ENCODE data around the gene PTPRJ. TPM values are rescaled to one million over a fixed set of nuclear protein-coding genes. Genes with fewer than 3 reads are reported as not detected.

Gene PTPRJ
- total RNA-seq, 1 experiment from 2014 or later = 11.0 TPM

DNA sequence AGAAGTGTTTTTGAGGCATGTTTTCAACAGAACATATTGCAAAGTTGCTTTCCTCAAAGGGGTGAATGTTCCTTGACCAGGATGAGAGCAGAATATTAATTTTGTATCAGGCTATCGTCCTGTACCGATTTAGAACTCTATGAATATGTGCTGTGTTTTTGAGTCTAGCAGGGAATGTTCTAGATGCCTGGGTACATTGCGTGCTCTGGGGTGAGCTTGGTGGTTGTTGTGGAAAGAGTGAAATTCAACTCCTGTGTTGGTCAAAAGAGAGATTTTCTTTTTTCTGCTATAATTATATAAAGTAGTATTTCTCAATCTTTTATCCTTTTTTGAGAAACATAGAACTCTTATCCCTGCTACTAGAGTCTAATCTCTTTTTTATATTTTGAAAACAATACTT is 185.1 kb downstream of the PTPRJ start:
- no peaks in the 10 kb centered on the region for H3K9me3 Mint-ChIP-seq (ENCODE audit: unreplicated experiment)
- H3K4me3 ChIP-seq (ENCODE audit: low read depth, low read length) = no peak overlapping the region
- no peak overlapping the region for H3K27ac Mint-ChIP-seq (ENCODE audit: unreplicated experiment)
- DNase-seq = no peak
- POLR2A ChIA-PET = no interaction called here
- no peak for TF ChIP-seq CTCF (IDR thresholded peaks at IDR 0.05; ENCODE audit: insufficient read depth in 1 of 2, low read depth in 1 of 2, low read length in 1 of 2, severe bottlenecking in 1 of 2, unreplicated experiment in 1 of 2)
- no peaks in the 10 kb centered on the region for H3K9me3 ChIP-seq
- H3K27me3 Mint-ChIP-seq (ENCODE audit: insufficient read depth, unreplicated experiment) = no peaks in the 10 kb centered on the region
- intact Hi-C loops (cut with micrococcal nuclease; ENCODE audit: unreplicated experiment) = no loop called here
- H3K4me1 Mint-ChIP-seq (ENCODE audit: low read depth, unreplicated experiment) = no peaks in the 10 kb centered on the region
- CTCF ChIA-PET = no interaction called here
- H3K27me3 ChIP-seq (replicated peaks; ENCODE audit: control insufficient read depth, insufficient read depth, low read length) = no peaks in the 10 kb centered on the region
- H3K4me3 Mint-ChIP-seq (ENCODE audit: unreplicated experiment) = no peak overlapping the region
- H3K36me3 ChIP-seq (ENCODE audit: control insufficient read depth, insufficient read depth, low read length) = no peaks in the 10 kb centered on the region
- no TSS peak for BruUV-seq (replicated peaks)
- peaks cover 9% of the 10 kb centered on the region; the same call in 1 of the 2 replicates for H3K4me1 ChIP-seq
- H3K36me3 Mint-ChIP-seq (ENCODE audit: insufficient read depth, unreplicated experiment) = no peaks in the 10 kb centered on the region

DNA sequence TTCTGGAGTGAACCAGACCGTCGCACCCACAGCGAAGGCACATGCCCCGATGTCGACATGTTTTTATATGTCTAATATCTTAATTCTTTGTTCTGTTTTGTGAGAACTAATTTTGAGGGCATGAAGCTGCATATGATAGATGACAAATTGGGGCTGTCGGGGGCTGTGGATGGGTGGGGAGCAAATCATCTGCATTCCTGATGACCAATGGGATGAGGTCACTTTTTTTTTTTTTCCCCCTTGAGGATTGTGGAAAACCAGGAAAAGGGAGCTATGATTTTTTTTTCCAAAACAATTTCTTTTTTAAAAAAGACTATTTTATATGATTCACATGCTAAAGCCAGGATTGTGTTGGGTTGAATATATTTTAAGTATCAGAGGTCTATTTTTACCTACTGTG is 187.0 kb downstream of the PTPRJ start:
- no peaks in the 10 kb centered on the region for H3K27me3 ChIP-seq (replicated peaks; ENCODE audit: control insufficient read depth, insufficient read depth, low read length)
- no peak overlapping the region for H3K4me3 ChIP-seq (ENCODE audit: low read depth, low read length)
- Mint-ChIP-seq H3K27ac (ENCODE audit: unreplicated experiment) (no peak overlapping the region), H3K4me1 (ENCODE audit: low read depth, unreplicated experiment) (no peaks in the 10 kb centered on the region), H3K36me3 (ENCODE audit: insufficient read depth, unreplicated experiment) (no peaks in the 10 kb centered on the region), H3K27me3 (ENCODE audit: insufficient read depth, unreplicated experiment) (no peaks in the 10 kb centered on the region), H3K9me3 (ENCODE audit: unreplicated experiment) (no peaks in the 10 kb centered on the region), H3K4me3 (ENCODE audit: unreplicated experiment) (no peak overlapping the region)
- H3K9me3 ChIP-seq = no peaks in the 10 kb centered on the region
- H3K4me1 ChIP-seq = peaks cover 9% of the 10 kb centered on the region; the same call in 1 of the 2 replicates
- DNase-seq = no peak
- intact Hi-C loops (cut with micrococcal nuclease; ENCODE audit: unreplicated experiment) = no loop called here
- no peaks in the 10 kb centered on the region for H3K36me3 ChIP-seq (ENCODE audit: control insufficient read depth, insufficient read depth, low read length)
- no TSS peak for BruUV-seq (replicated peaks)
- ChIA-PET CTCF (no interaction called here), POLR2A (no interaction called here)
- no peak for TF ChIP-seq CTCF (IDR thresholded peaks at IDR 0.05; ENCODE audit: insufficient read depth in 1 of 2, low read depth in 1 of 2, low read length in 1 of 2, severe bottlenecking in 1 of 2, unreplicated experiment in 1 of 2)

GRCh38 chr11:48168815-48169214 is 188.5 kb downstream of the PTPRJ start:
- Mint-ChIP-seq H3K36me3 (ENCODE audit: insufficient read depth, unreplicated experiment) (no peaks in the 10 kb centered on the region), H3K4me3 (ENCODE audit: unreplicated experiment) (no peak overlapping the region), H3K9me3 (ENCODE audit: unreplicated experiment) (no peaks in the 10 kb centered on the region), H3K4me1 (ENCODE audit: low read depth, unreplicated experiment) (no peaks in the 10 kb centered on the region), H3K27ac (ENCODE audit: unreplicated experiment) (no peak overlapping the region), H3K27me3 (ENCODE audit: insufficient read depth, unreplicated experiment) (no peaks in the 10 kb centered on the region)
- no TSS peak for BruUV-seq (replicated peaks)
- Histone ChIP-seq H3K36me3 (ENCODE audit: control insufficient read depth, insufficient read depth, low read length) (no peaks in the 10 kb centered on the region), H3K4me3 (ENCODE audit: low read depth, low read length) (no peak overlapping the region), H3K27me3 (replicated peaks; ENCODE audit: control insufficient read depth, insufficient read depth, low read length) (no peaks in the 10 kb centered on the region), H3K4me1 (peaks cover 9% of the 10 kb centered on the region; the same call in 1 of the 2 replicates), H3K9me3 (no peaks in the 10 kb centered on the region)
- CTCF ChIA-PET = no interaction called here
- POLR2A ChIA-PET = no interaction called here
- DNase-seq = no peak
- intact Hi-C loops (cut with micrococcal nuclease; ENCODE audit: unreplicated experiment) = no loop called here
- no peak for TF ChIP-seq CTCF (IDR thresholded peaks at IDR 0.05; ENCODE audit: insufficient read depth in 1 of 2, low read depth in 1 of 2, low read length in 1 of 2, severe bottlenecking in 1 of 2, unreplicated experiment in 1 of 2)

Measured in Caco-2 (cell line).